GM19328 (cell line): ENCODE results near the gene AGPAT4.

Experiments
- ATAC-seq: cut with Tn5 transposase; IDR thresholded peaks from one replicate; pipeline ENCODE4 v1.9.1; 2021; ENCODE audit warnings: mild to moderate bottlenecking, moderate library complexity; ENCODE audit not compliant: unreplicated experiment

The AGPAT4 gene

GRCh38 chr6:161256407-161256806 lies 17.5 kb downstream of the AGPAT4 start:
- no peak for ATAC-seq

- ATAC-seq: no peak
These were observed 18.3 kb downstream of the AGPAT4 start for GRCh38 chr6:161255518-161255917.

- ATAC-seq: no peak
These were observed 19.2 kb downstream of the AGPAT4 start for GRCh38 chr6:161254464-161255253.

GRCh38 chr6:161254126-161254463 lies 19.8 kb downstream of the AGPAT4 start:
- ATAC-seq: no peak

- ATAC-seq: no peak
These were observed 22.5 kb downstream of the AGPAT4 start for GRCh38 chr6:161251345-161251744.

- no peak for ATAC-seq
These were observed 24.5 kb downstream of the AGPAT4 start for GRCh38 chr6:161249327-161249726.

GRCh38 chr6:161246725-161247124 lies 27.1 kb downstream of the AGPAT4 start:
- no peak for ATAC-seq

GRCh38 chr6:161245363-161245762 lies 28.5 kb downstream of the AGPAT4 start:
- ATAC-seq: no peak

GRCh38 chr6:161244725-161245124 lies 29.1 kb downstream of the AGPAT4 start:
- ATAC-seq: no peak

- no peak for ATAC-seq
These were observed 30.8 kb downstream of the AGPAT4 start for GRCh38 chr6:161242779-161243693.

- no peak for ATAC-seq
These were observed 31.7 kb downstream of the AGPAT4 start for GRCh38 chr6:161242113-161242512.

- no peak for ATAC-seq
These were observed 34.9 kb downstream of the AGPAT4 start for GRCh38 chr6:161239001-161239400.

GRCh38 chr6:161238500-161238899 lies 35.4 kb downstream of the AGPAT4 start:
- ATAC-seq: no peak

- ATAC-seq: no peak
These were observed 35.8 kb downstream of the AGPAT4 start for GRCh38 chr6:161238081-161238480.

GRCh38 chr6:161237176-161237575 lies 36.7 kb downstream of the AGPAT4 start:
- no peak for ATAC-seq

- ATAC-seq: peak; percentile 54
These were observed 37.9 kb downstream of the AGPAT4 start for GRCh38 chr6:161235776-161236633.

GRCh38 chr6:161233986-161234661 lies 39.7 kb downstream of the AGPAT4 start:
- ATAC-seq: no peak

- ATAC-seq: no peak
These were observed 41.4 kb downstream of the AGPAT4 start for GRCh38 chr6:161232467-161232866.

- ATAC-seq: no peak
These were observed 41.9 kb downstream of the AGPAT4 start for GRCh38 chr6:161232010-161232409.

GRCh38 chr6:161230339-161230738 lies 43.5 kb downstream of the AGPAT4 start:
- ATAC-seq: no peak
